B cell (primary cell): ENCODE data around the gene MAP4K1. TPM values are rescaled to one million over a fixed set of nuclear protein-coding genes. Genes with fewer than 3 reads are reported as not detected.

Source experiments
- ATAC-seq: fragments of 200-7000 bp; cut with Tn5 transposase; one replicate; pipeline ENCODE4 v1.10.0; 2021; ENCODE audit warnings: low read depth, mild to moderate bottlenecking, moderate number of reproducible peaks, moderate library complexity
- CTCF ChIA-PET: fragments of 350-600 bp; sonication (Branson Sonifier 250); formaldehyde crosslinking; loops from one replicate; lab custom pipeline; 2021; ENCODE audit warnings: antibody characterized with exemption, inconsistent platforms; lab: Charles Lee
- POLR2A ChIA-PET: fragments of 350-600 bp; sonication (Branson Sonifier 250); formaldehyde crosslinking; loops from one replicate; lab custom pipeline; 2021; ENCODE audit warnings: antibody characterized with exemption; lab: Charles Lee
- DNase-seq: peaks from one replicate; pipeline ENCODE4 v3.0.0; 2013
- H2AFZ ChIP-seq: 2 replicates; pipeline ENCODE4 v1.6.1; 2012; ENCODE audit warnings: mild to moderate bottlenecking, low read depth, low read length; ENCODE audit not compliant: insufficient read depth, poor library complexity, severe bottlenecking
- H3K27ac ChIP-seq, 2 donors: 1 replicate in 1 of 2; 2 replicates in 1 of 2; pipeline ENCODE4 v1.5.1; 2012 to 2013; ENCODE audit warnings: low read length in 2 of 2, mild to moderate bottlenecking in 2 of 2, moderate library complexity in 1 of 2
- H3K27me3 ChIP-seq, 4 experiments: fragments of 200-600 bp in 1 of 4; sonication (generic) in 1 of 4; replicated peaks in 1 of 4; 1 replicate in 2 of 4; 2 replicates in 2 of 4; pipeline versions ENCODE4 v1.6.1 to v1.7.0; 2013 to 2016; ENCODE audit warnings: low read length in 3 of 4, mild to moderate bottlenecking in 2 of 4, mixed read lengths in 1 of 4, moderate library complexity in 1 of 4; ENCODE audit not compliant: insufficient read depth in 4 of 4, control insufficient read depth in 3 of 4; ENCODE audit errors: control extremely low read depth in 1 of 4
- H3K36me3 ChIP-seq, 2 experiments: replicated peaks in 1 of 2; 1 replicate in 1 of 2; 2 replicates in 1 of 2; pipeline versions ENCODE4 v1.6.1 to v1.7.1; 2013; ENCODE audit warnings: low read length in 1 of 2; ENCODE audit not compliant: insufficient read depth in 2 of 2, control insufficient read depth in 1 of 2; ENCODE audit errors: control extremely low read depth in 1 of 2, extremely low read depth in 1 of 2
- H3K4me1 ChIP-seq, 2 donors: fragments of 200-600 bp in 1 of 2; sonication (generic) in 1 of 2; 1 replicate in 1 of 2; 2 replicates in 1 of 2; pipeline versions ENCODE4 v1.5.1 to v1.6.1; 2013 to 2017; ENCODE audit warnings: low read length in 2 of 2; ENCODE audit not compliant: control insufficient read depth in 2 of 2, insufficient read depth in 2 of 2
- H3K4me2 ChIP-seq: replicated peaks from 2 replicates; pipeline ENCODE3; 2012; ENCODE audit warnings: mild to moderate bottlenecking, low read depth, low read length; ENCODE audit not compliant: poor library complexity, severe bottlenecking
- H3K4me3 ChIP-seq, 5 experiments: fragments of 200-600 bp in 1 of 5; sonication (generic) in 1 of 5; 1 replicate in 3 of 5; 2 replicates in 2 of 5; pipeline versions ENCODE4 v1.5.1 to v1.7.0; 2011 to 2016; ENCODE audit warnings: low read length in 4 of 5, mild to moderate bottlenecking in 4 of 5, low read depth in 2 of 5, control low read depth in 1 of 5, moderate library complexity in 1 of 5; ENCODE audit not compliant: insufficient read depth in 1 of 5; ENCODE audit errors: control extremely low read depth in 1 of 5, extremely low read depth in 1 of 5
- H3K79me2 ChIP-seq: fragments of 200-600 bp; sonication (generic); one replicate; pipeline ENCODE4 v1.6.0; 2016; ENCODE audit warnings: low read length; ENCODE audit not compliant: control insufficient read depth, insufficient read depth
- H3K9ac ChIP-seq: fragments of 200-600 bp; sonication (generic); 2 replicates; pipeline ENCODE4 v1.6.1; 2017; ENCODE audit warnings: mild to moderate bottlenecking, low read length, moderate library complexity
- H3K9me3 ChIP-seq, 3 donors: one replicate each; pipeline versions ENCODE4 v1.6.1 to v1.7.1; 2013; ENCODE audit warnings: low read length in 2 of 3; ENCODE audit not compliant: control insufficient read depth in 2 of 3, insufficient read depth in 1 of 3; ENCODE audit errors: control extremely low read depth in 1 of 3
- H4K20me1 ChIP-seq: 2 replicates; pipeline ENCODE4 v1.6.0; 2012; ENCODE audit warnings: mild to moderate bottlenecking, low read length; ENCODE audit not compliant: insufficient read depth, control insufficient read depth, poor library complexity, severe bottlenecking
- H3K27ac Mint-ChIP-seq: one replicate; pipeline ENCODE4 v1.8.0; 2021; ENCODE audit warnings: mixed read lengths
- H3K27me3 Mint-ChIP-seq: one replicate; pipeline ENCODE4 v1.8.0; 2021; ENCODE audit warnings: mixed read lengths
- H3K4me1 Mint-ChIP-seq: one replicate; pipeline ENCODE4 v1.8.0; 2021; ENCODE audit warnings: mixed read lengths
- H3K4me3 Mint-ChIP-seq: one replicate; pipeline ENCODE4 v1.8.0; 2021; ENCODE audit warnings: mixed read lengths
- H3K9me3 Mint-ChIP-seq: one replicate; pipeline ENCODE4 v1.8.0; 2022; ENCODE audit warnings: mixed read lengths; ENCODE audit not compliant: insufficient read depth
- EZH2 ChIP-seq: IDR thresholded peaks from 2 replicates; pipeline ENCODE4 v1.6.1; 2012; ENCODE audit warnings: borderline replicate concordance, low read depth, mild to moderate bottlenecking, moderate library complexity, low read length; ENCODE audit not compliant: insufficient read depth, poor library complexity, severe bottlenecking
- WGBS: methylation state at CpG from one replicate; pipeline ENCODE4 v1.1.5; 2013; ENCODE audit warnings: missing lambda C conversion rate; ENCODE audit not compliant: insufficient coverage; 5-methylcytosine and 5-hydroxymethylcytosine counted together
- intact Hi-C: fragments of 100-400 bp; cut with micrococcal nuclease; formaldehyde crosslinking; loops from one replicate; pipeline ENCODE4 v1.10.0; 2022
- polyA plus RNA-seq: library from polyadenylated mRNA; depleted of rRNA; stranded (reverse); fragments of >200 nt; gene quantifications from 2 replicates; pipeline ENCODE4 v1.2.3, GENCODE V29; 2012
- total RNA-seq, 2 donors: library from RNA; stranded (reverse); fragments of 120-200 nt in 1 of 2; gene quantifications; 1 replicate in 1 of 2; 2 replicates in 1 of 2; pipeline versions ENCODE4 v1.2.3 to v1.2.4, GENCODE V29; 2013 to 2022
- TF ChIP-seq, protein P1 (sequence below): fragments of 200-600 bp; IDR thresholded peaks from one replicate; pipeline ENCODE4 v1.8.0; 2022; ENCODE audit warnings: antibody characterized with exemption, mild to moderate bottlenecking

The MAP4K1 gene
- total and polyA plus RNA-seq, 2 donors (not counting 1 experiment from before 2014, with no cell fraction given) = 291 to 415 TPM

DNA sequence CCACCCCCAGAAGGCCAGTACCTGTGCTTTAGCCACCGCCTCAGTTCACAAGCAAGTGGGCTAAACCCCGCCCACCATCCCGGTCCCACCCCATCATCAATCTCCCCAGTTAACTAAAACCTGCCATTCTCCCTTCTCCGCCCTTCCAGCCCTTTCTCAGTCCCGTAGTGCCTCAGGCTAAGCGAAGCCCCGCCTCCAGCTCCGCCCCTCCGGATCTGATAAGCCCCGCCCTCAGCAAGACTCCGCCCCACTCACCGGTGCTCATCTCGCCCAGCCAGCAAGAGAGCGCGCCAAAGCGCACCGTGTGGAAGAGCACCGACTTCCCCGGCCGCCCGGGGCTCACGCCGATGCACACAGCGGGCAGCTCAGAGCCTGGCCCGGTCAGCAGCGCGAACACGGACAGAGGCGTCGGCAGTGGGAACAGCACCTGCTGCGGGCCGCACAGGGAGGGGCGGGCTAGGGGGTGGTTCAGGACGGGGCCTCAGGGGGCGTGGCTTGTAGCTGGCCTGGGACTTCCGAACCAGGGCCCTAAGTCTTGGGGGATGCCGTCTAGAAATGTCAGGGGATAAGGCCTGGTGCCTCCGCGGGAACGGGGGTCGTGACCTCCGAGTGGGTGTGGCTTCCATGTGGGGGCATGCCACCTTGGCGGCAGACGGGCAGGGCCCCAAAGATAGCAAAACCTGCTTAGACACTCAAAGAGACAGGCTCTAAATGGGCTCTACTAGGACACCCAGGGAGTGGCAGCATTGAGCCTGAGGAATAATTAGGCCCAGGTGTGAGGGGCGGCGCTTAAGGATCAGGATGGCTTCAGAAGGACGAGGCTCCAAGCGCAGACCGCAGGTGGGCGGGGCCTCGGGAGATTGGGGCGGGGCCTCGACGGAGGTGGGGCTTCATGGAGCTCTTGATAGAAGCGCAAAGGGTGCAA is 21.4 kb downstream of the MAP4K1 start:
- Mint-ChIP-seq H3K4me1 (no peaks in the 10 kb centered on the region), H3K9me3 (no peaks in the 10 kb centered on the region), H3K27ac (no peak overlapping the region), H3K4me3 (no peak overlapping the region), H3K27me3 (no peaks in the 10 kb centered on the region)
- ChIA-PET POLR2A (no interaction called here), CTCF (interaction anchor here (0.8 to 1.3 kb wide), 2 partner anchors 38 to 81 kb away, joined by 3 read pairs; no protein-coding TSS in a partner anchor)
- intact Hi-C loops = no loop called here
- TF ChIP-seq, protein P1, sequence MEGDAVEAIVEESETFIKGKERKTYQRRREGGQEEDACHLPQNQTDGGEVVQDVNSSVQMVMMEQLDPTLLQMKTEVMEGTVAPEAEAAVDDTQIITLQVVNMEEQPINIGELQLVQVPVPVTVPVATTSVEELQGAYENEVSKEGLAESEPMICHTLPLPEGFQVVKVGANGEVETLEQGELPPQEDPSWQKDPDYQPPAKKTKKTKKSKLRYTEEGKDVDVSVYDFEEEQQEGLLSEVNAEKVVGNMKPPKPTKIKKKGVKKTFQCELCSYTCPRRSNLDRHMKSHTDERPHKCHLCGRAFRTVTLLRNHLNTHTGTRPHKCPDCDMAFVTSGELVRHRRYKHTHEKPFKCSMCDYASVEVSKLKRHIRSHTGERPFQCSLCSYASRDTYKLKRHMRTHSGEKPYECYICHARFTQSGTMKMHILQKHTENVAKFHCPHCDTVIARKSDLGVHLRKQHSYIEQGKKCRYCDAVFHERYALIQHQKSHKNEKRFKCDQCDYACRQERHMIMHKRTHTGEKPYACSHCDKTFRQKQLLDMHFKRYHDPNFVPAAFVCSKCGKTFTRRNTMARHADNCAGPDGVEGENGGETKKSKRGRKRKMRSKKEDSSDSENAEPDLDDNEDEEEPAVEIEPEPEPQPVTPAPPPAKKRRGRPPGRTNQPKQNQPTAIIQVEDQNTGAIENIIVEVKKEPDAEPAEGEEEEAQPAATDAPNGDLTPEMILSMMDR = no peak
- no peak for TF ChIP-seq EZH2
- Histone ChIP-seq H3K4me2 (no peak overlapping the region), H3K79me2 (no peaks in the 10 kb centered on the region), H4K20me1 (no peaks in the 10 kb centered on the region), H2AFZ (no peak overlapping the region), H3K4me1 (no peaks in the 10 kb centered on the region), H3K27ac (no peak overlapping the region), H3K27me3 (no peaks in the 10 kb centered on the region), H3K9ac (no peak overlapping the region), H3K4me3 (no peak overlapping the region), H3K9me3 (no peaks in the 10 kb centered on the region), H3K36me3 (peaks cover 4 to 62% of the 10 kb centered on the region in 2 experiments)
- WGBS = 93% methylated on average over 54 of the region's 55 CpGs
- ATAC-seq (peak; percentile 41), DNase-seq (no peak)

GRCh38 chr19:38592940-38593339 is 24.8 kb downstream of the MAP4K1 start:
- intact Hi-C loops = no loop called here
- no peak overlapping the region for H3K4me3 Mint-ChIP-seq
- Histone ChIP-seq H3K27ac (no peak overlapping the region), H4K20me1 (no peaks in the 10 kb centered on the region), H3K4me3 (no peak overlapping the region), H3K4me2 (no peak overlapping the region), H3K9me3 (no peaks in the 10 kb centered on the region), H3K27me3 (no peaks in the 10 kb centered on the region), H3K9ac (no peak overlapping the region), H3K36me3 (peaks cover 2 to 63% of the 10 kb centered on the region in 2 experiments), H3K4me1 (no peaks in the 10 kb centered on the region), H3K79me2 (no peaks in the 10 kb centered on the region), H2AFZ (no peak overlapping the region)
- POLR2A ChIA-PET = no interaction called here
- TF ChIP-seq EZH2 = no peak
- TF ChIP-seq, protein P1 = no peak
- H3K27ac Mint-ChIP-seq = no peak overlapping the region
- no peaks in the 10 kb centered on the region for H3K9me3 Mint-ChIP-seq
- CTCF ChIA-PET = no interaction called here
- H3K4me1 Mint-ChIP-seq = no peaks in the 10 kb centered on the region
- no peaks in the 10 kb centered on the region for H3K27me3 Mint-ChIP-seq
- 100% methylated on average over 4 of the region's 6 CpGs for WGBS
- DNase-seq (no peak), ATAC-seq (no peak)
